HCT116 (cell line): Measurements from ENCODE around the gene COPZ1. TPM values are rescaled to one million over a fixed set of nuclear protein-coding genes. Genes with fewer than 3 reads are reported as not detected.

ENCODE experiments used
- ATAC-seq: fragments of 200-7000 bp; cut with Tn5 transposase; 2 replicates; pipeline ENCODE4 v1.9.1; 2020; ENCODE audit warnings: mild to moderate bottlenecking, moderate library complexity
- BruUV-seq: library from RNA; stranded (reverse); fragments of 400-500 nt; replicated peaks from 2 replicates; lab custom pipeline; 2021; lab: Mats Ljungman, UMichigan
- CTCF ChIA-PET: fragments of 300-600 bp; sonication (Branson Sonifier 250); formaldehyde crosslinking; loops from one replicate; lab custom pipeline; 2021; ENCODE audit warnings: antibody characterized with exemption; lab: Charles Lee
- POLR2A ChIA-PET: fragments of 300-600, 350-600 bp; sonication (Branson Sonifier 250); formaldehyde crosslinking; loops from one replicate; lab custom pipeline; 2021; ENCODE audit warnings: antibody characterized with exemption; lab: Charles Lee
- RAD21 ChIA-PET, 2 experiments: fragments of 300-600 bp; sonication (Branson Sonifier 250); formaldehyde crosslinking; loops; one replicate each; lab custom pipeline; 2023; ENCODE audit warnings: low total read pairs in 2 of 2; ENCODE audit not compliant: uncharacterized antibody in 2 of 2, unreplicated experiment in 2 of 2, low non-redundant PET in 1 of 2; lab: Charles Lee
- DNase-seq: peaks from one replicate; pipeline ENCODE4 v3.0.0-alpha.2; 2010; ENCODE audit warnings: low read depth, low spot score
- H2AFZ ChIP-seq: fragments of 200-600 bp; shearing (Covaris generic), sonication (generic); 2 replicates; pipeline ENCODE4 v1.6.1; 2017; ENCODE audit warnings: low read depth, mixed run types, mixed read lengths, antibody characterized with exemption, low read length; ENCODE audit not compliant: poor library complexity, severe bottlenecking
- H3K27ac ChIP-seq: 2 replicates; pipeline ENCODE4 v1.5.1; 2012; ENCODE audit warnings: low read depth, low read length
- H3K27me3 ChIP-seq: fragments of 200-600 bp; sonication (generic); 2 replicates; pipeline ENCODE4 v1.6.1; 2016; ENCODE audit warnings: mixed run types, low read length, mixed read lengths; ENCODE audit not compliant: insufficient read depth
- H3K36me3 ChIP-seq, 2 experiments: fragments of 200-500 bp in 1 of 2; fragments of 200-600 bp in 1 of 2; sonication (Bioruptor generic) in 1 of 2; sonication (generic) in 1 of 2; 2 replicates each; pipeline versions ENCODE4 v1.5.1 to v1.6.1; 2014 to 2016; ENCODE audit warnings: low read length in 2 of 2, inconsistent platforms in 1 of 2, mixed read lengths in 1 of 2, mixed run types in 1 of 2; ENCODE audit not compliant: insufficient read depth in 2 of 2, control insufficient read depth in 1 of 2
- H3K4me1 ChIP-seq, 2 experiments: fragments of 200-600 bp in 1 of 2; sonication (generic) in 1 of 2; 2 replicates each; pipeline versions ENCODE4 v1.5.1 to v1.6.1; 2012 to 2017; ENCODE audit warnings: low read length in 2 of 2, inconsistent platforms in 1 of 2, mild to moderate bottlenecking in 1 of 2, mixed read lengths in 1 of 2, mixed run types in 1 of 2, moderate library complexity in 1 of 2; ENCODE audit not compliant: insufficient read depth in 2 of 2, control insufficient read depth in 1 of 2
- H3K4me2 ChIP-seq: fragments of 200-600 bp; sonication (generic); 2 replicates; pipeline ENCODE4 v1.6.1; 2017; ENCODE audit warnings: mixed run types, low read length, mixed read lengths
- H3K4me3 ChIP-seq, 2 experiments: fragments of 200-600 bp in 1 of 2; sonication (generic) in 1 of 2; replicated peaks in 1 of 2; 2 replicates each; pipeline ENCODE4 v1.5.1; 2011 to 2016; ENCODE audit warnings: low read length in 2 of 2, control low read depth in 1 of 2, low read depth in 1 of 2, mild to moderate bottlenecking in 1 of 2, mixed read lengths in 1 of 2, mixed run types in 1 of 2
- H3K79me2 ChIP-seq: fragments of 200-600 bp; sonication (generic); 2 replicates; pipeline ENCODE4 v1.6.1; 2017; ENCODE audit warnings: mild to moderate bottlenecking, mixed run types, low read length, moderate library complexity, mixed read lengths; ENCODE audit not compliant: insufficient read depth
- H3K9ac ChIP-seq: fragments of 200-600 bp; sonication (generic); 2 replicates; pipeline ENCODE4 v1.6.1; 2016; ENCODE audit warnings: low read length, mixed read lengths
- H3K9me2 ChIP-seq: fragments of 200-600 bp; sonication (generic), shearing (Covaris generic); 2 replicates; pipeline ENCODE4 v1.6.1; 2017; ENCODE audit warnings: mixed run types, mild to moderate bottlenecking, moderate library complexity; ENCODE audit not compliant: insufficient read depth
- H3K9me3 ChIP-seq, 2 experiments: fragments of 200-500 bp in 1 of 2; fragments of 200-600 bp in 1 of 2; sonication (Bioruptor generic) in 1 of 2; sonication (generic) in 1 of 2; 2 replicates each; pipeline ENCODE4 v1.6.1; 2014 to 2017; ENCODE audit warnings: low read length in 2 of 2, mixed read lengths in 2 of 2, inconsistent platforms in 1 of 2, low read depth in 1 of 2, mild to moderate bottlenecking in 1 of 2, mixed run types in 1 of 2, moderate library complexity in 1 of 2; ENCODE audit not compliant: control insufficient read depth in 1 of 2, insufficient read depth in 1 of 2
- H4K20me1 ChIP-seq: fragments of 200-600 bp; sonication (generic), shearing (Covaris generic); 2 replicates; pipeline ENCODE4 v1.6.1; 2017; ENCODE audit warnings: mixed run types, mild to moderate bottlenecking, moderate library complexity; ENCODE audit not compliant: insufficient read depth
- ATF3 ChIP-seq: IDR thresholded peaks from 2 replicates; pipeline ENCODE4 v1.6.1; 2012
- CEBPB ChIP-seq: IDR thresholded peaks from 2 replicates; pipeline ENCODE4 v1.6.1; 2012; ENCODE audit warnings: low read depth
- EGR1 ChIP-seq: IDR thresholded peaks from 2 replicates; pipeline ENCODE4 v1.6.1; 2012; ENCODE audit warnings: low read depth
- ELF1 ChIP-seq: IDR thresholded peaks from 2 replicates; pipeline ENCODE4 v1.6.1; 2012; ENCODE audit warnings: low read depth, borderline replicate concordance
- EZH2phosphoT487 ChIP-seq: fragments of 200-600 bp; IDR thresholded peaks from 2 replicates; pipeline ENCODE4 v1.6.1; 2018; ENCODE audit warnings: antibody characterized with exemption, borderline replicate concordance
- FOSL1 ChIP-seq: IDR thresholded peaks from 2 replicates; pipeline ENCODE4 v1.6.1; 2012; ENCODE audit warnings: low read depth
- JUND ChIP-seq: IDR thresholded peaks from 2 replicates; pipeline ENCODE4 v1.6.1; 2012
- POLR2A ChIP-seq: IDR thresholded peaks from 2 replicates; pipeline ENCODE4 v1.7.0; 2011; ENCODE audit warnings: borderline replicate concordance; ENCODE audit not compliant: insufficient read depth, insufficient read length; ENCODE audit errors: extremely low read depth
- REST ChIP-seq: IDR thresholded peaks from 2 replicates; pipeline ENCODE4 v1.6.1; 2012; ENCODE audit warnings: low read depth
- SP1 ChIP-seq: IDR thresholded peaks from 2 replicates; pipeline ENCODE4 v1.6.1; 2012; ENCODE audit warnings: low read depth
- TCF7L2 ChIP-seq: IDR thresholded peaks from 2 replicates; pipeline ENCODE4 v1.7.0; 2011; ENCODE audit warnings: borderline replicate concordance, inconsistent platforms; ENCODE audit not compliant: insufficient read depth, insufficient read length; ENCODE audit errors: extremely low read depth
- ZFX ChIP-seq: fragments of 450-650 bp; IDR thresholded peaks from 2 replicates; pipeline ENCODE4 v1.6.1; 2017
- intact Hi-C: fragments of 100-400 bp; cut with micrococcal nuclease; formaldehyde crosslinking; loops from 2 replicates; pipeline ENCODE4 v1.10.0; 2022
- total RNA-seq: library from RNA; stranded (reverse); gene quantifications from one replicate; pipeline ENCODE4 v1.2.1, GENCODE V29; 2021; ENCODE audit not compliant: unreplicated experiment
- TF ChIP-seq, protein P1 (sequence below), 3 experiments: fragments of 200-600 bp in 1 of 3; sonication (generic) in 1 of 3; IDR thresholded peaks in 2 of 3; conservative IDR thresholded peaks in 1 of 3; 2 replicates each; pipeline ENCODE4 v1.5.1; 2012 to 2017; ENCODE audit warnings: low read depth in 2 of 3, low read length in 2 of 3, antibody characterized with exemption in 1 of 3, borderline replicate concordance in 1 of 3, control low read depth in 1 of 3, mild to moderate bottlenecking in 1 of 3, mixed read lengths in 1 of 3, mixed run types in 1 of 3, moderate library complexity in 1 of 3; ENCODE audit not compliant: insufficient read depth in 1 of 3

COPZ1 gene
- total RNA-seq, 1 experiment from 2014 or later, result 191 TPM

DNA sequence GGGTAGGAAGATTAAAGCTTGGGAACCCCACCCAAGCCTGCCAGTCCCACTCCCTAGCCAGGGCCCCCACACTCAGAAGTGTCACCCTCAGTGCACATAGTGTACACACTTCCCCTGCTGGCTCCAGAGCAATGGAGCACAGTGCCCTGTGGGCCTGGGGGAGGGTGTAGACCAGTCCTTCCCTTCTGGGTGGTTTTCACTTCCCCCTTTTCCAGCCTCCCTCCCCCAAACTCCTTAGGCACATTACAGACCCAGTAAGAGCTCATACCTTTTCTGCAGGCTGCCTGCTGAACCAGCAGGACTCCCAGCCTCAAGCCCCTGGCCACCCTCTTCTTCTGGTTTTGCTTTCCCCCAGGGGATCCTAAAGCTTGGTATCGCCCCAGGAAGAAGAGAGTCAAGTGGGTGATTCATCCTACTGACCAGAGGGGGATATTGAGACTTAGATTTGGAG, 59.7 kb downstream of the COPZ1 start, which contains the start of gene ZNF385A:
Gene ZNF385A (minus strand): TSS at position 143 of the 451 bp plus-strand sequence. CDS start 219 bp downstream, outside the sequence.
- H3K36me3 ChIP-seq, result no peaks in the 10 kb centered on the region
- no peak within 1 kb of the TSS for H3K4me3 ChIP-seq
- H3K4me1 ChIP-seq, result peaks cover 24 to 62% of the 10 kb centered on the region in 2 experiments
- H3K27ac ChIP-seq, result no peak within 1 kb of the TSS
- ChIA-PET CTCF (interaction anchor here (1.5 to 1.9 kb wide), 2 partner anchors 11 to 15 kb away, joined by 4 to 6 read pairs; no protein-coding TSS in a partner anchor), POLR2A (no interaction called here), RAD21 (no interaction called here)
- intact Hi-C loops, result no loop called here
- H3K4me2 ChIP-seq, result no peak within 1 kb of the TSS
- no peaks in the 10 kb centered on the region for H3K9me3 ChIP-seq
- H3K27me3 ChIP-seq, result no peaks in the 10 kb centered on the region
- ATAC-seq, result no peak
- no TSS peak for BruUV-seq
- no peaks in the 10 kb centered on the region for H4K20me1 ChIP-seq
- 0 out of 2 replicates have a peak within 1 kb of the TSS, but pooled peaks have one; percentile 10 for H3K9ac ChIP-seq
- DNase-seq, result no peak
- TF ChIP-seq FOSL1, result no peak
- TF ChIP-seq CEBPB, result no peak
- no peak for TF ChIP-seq ZFX
- no peak for TF ChIP-seq TCF7L2
- TF ChIP-seq ELF1, result no peak
- TF ChIP-seq, protein P1, sequence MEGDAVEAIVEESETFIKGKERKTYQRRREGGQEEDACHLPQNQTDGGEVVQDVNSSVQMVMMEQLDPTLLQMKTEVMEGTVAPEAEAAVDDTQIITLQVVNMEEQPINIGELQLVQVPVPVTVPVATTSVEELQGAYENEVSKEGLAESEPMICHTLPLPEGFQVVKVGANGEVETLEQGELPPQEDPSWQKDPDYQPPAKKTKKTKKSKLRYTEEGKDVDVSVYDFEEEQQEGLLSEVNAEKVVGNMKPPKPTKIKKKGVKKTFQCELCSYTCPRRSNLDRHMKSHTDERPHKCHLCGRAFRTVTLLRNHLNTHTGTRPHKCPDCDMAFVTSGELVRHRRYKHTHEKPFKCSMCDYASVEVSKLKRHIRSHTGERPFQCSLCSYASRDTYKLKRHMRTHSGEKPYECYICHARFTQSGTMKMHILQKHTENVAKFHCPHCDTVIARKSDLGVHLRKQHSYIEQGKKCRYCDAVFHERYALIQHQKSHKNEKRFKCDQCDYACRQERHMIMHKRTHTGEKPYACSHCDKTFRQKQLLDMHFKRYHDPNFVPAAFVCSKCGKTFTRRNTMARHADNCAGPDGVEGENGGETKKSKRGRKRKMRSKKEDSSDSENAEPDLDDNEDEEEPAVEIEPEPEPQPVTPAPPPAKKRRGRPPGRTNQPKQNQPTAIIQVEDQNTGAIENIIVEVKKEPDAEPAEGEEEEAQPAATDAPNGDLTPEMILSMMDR (IDR thresholded peaks at IDR 0.05 in 2 of 3, conservative IDR thresholded peaks at IDR 0.05 in 1 of 3; ENCODE audit: borderline replicate concordance in 1 of 3, insufficient read depth in 1 of 3, low read depth in 2 of 3, low read length in 2 of 3), result no peak
- TF ChIP-seq JUND, result no peak
- no peak for TF ChIP-seq POLR2A
- TF ChIP-seq REST, result no peak
- TF ChIP-seq SP1, result no peak
- no peak for TF ChIP-seq EGR1
- TF ChIP-seq EZH2phosphoT487, result no peak
- no peak for TF ChIP-seq ATF3
- TF ChIP-seq, all 23 proteins: peak for 0
- no peaks in the 10 kb centered on the region for H3K9me2 ChIP-seq
- H3K79me2 ChIP-seq, result no peaks in the 10 kb centered on the region
- H2AFZ ChIP-seq, result no peak within 1 kb of the TSS
